NCI-H2196 treated with DMSO at 0.1 percent for 48 hours (cell line): Measurements from ENCODE around the gene MICAL2.

Experiments
- DNase-seq: peaks from one replicate; lab custom pipeline; 2025; ENCODE audit not compliant: unreplicated experiment; lab: John Stamatoyannopoulos, UW

Gene MICAL2

DNA sequence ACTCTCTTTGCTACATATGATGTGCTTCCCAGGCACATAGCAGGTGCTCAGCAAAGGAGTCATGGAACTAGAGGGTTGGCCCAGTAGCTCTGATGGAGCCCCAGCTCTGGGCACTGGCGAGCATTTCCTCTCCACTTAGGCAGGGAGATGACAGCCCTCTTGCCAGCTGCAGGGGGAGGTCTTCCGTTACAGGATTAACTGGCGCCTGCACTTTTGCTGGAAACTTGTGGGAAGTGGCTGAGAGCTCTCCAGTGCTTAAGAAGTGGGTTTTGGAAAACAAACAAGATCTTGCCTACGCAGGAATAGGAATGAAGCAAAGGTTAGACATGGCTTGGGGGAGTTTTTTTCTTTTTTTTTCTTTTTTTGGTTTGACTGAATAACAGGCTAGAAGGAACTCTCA, 75.5 kb downstream of the MICAL2 start:
- DNase-seq = no peak

DNA sequence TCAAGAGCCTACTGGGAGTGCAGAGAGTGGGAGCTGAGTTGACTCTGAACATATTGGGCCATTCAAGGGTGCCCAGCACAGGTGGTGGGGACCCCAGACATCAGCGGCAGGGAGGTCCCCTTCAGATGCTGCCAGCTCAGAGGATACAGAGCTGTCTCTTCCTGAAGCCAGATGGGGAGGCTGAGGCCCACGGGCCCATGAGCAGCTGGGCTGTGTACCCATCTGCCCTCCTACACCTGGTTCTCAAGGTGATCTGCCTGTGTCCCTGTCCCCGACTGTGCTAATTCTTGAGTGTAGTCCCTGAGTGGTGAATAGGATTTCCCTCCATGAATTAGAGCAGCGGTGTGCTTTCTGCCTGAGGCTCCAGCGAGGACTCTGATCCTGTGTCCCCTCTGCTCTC, 76.3 kb downstream of the MICAL2 start:
- no peak for DNase-seq

DNA sequence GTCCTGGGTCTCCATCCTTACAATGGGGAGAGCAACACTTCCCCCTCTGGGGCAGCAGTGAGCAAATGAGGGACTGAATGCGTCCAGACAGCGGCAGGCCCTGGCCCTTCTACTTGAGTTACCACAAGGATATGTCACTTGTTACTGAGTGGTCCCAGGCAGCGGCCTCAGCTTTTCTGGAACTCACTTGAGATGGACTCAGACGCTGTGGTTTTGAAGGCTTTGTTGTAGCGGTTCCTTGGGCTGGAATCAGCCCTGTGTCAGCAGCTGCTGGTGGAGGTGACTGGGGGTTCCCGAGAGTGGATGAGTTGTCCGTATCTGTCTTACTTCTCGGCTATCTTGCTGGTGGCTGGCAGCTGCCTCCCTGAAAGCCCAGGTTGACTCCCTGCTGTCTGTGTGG, 77.0 kb downstream of the MICAL2 start:
- no peak for DNase-seq

DNA sequence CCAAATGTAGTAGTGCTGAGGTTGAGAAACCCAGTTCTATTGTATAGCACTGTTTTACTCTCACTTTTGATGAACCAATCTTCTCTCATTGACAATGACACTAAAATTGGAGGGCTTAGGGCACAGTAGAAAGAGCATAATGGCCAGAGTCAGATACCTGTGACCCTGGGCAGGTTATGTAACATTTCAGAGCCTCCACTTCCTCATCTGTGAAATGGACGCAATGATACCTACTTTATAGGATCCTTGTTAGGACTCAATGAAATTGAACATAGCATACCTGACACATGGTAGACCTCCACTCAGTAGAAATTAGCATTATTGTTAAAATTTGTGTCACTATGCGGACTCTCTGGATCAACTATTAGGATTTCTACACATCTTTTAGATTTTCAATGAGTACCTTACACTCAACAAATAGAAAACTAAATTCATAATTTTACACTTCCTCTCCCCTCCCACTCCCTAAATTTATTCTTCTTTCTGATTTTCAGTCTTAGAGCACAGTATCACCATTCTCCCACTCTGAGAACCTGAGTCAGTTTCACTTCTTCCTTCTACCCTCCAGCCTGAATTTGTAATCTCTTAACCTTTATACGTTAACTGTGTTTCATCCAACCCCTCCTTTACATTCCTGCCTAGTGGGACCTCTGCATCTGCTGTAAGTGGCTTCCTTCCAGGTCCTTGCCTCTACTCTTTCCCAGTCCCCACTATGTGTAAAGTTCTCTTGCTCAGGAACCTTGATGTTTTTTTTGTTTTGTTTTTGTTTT, 78.3 kb downstream of the MICAL2 start:
- no peak for DNase-seq

DNA sequence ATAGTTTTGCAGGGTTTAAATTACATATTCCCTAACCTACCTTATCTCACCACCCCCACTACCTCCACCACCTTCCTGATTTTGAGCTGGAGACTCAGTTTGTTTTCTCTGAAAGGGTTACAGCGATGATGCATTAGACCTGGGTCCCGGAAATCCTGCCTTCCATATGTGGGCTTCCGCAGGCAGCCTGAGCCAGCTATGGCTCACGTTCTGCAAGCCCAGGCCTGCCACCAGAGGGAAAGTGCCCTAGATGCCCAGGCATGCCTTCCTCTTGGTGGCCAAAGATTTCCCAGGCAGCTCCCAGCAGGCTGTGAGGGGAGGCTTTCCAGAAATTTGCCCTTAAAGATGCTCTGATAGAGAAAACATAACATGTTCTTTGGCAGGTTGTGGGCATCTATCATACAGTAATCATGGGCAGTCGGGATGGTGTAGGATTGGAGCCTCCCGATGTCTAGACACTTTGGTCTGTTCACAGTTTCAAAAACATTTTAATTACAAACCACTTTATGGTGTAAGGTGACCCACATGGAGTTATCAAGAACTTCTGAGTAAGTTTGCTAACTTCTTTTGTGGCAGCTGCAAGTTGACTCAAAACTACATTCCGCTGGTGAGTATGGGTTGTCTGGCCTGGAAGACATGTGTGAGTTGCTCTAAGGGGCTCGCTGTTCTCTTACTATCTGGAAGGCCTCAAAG, 79.3 kb downstream of the MICAL2 start:
- DNase-seq = peak; percentile 31

DNA sequence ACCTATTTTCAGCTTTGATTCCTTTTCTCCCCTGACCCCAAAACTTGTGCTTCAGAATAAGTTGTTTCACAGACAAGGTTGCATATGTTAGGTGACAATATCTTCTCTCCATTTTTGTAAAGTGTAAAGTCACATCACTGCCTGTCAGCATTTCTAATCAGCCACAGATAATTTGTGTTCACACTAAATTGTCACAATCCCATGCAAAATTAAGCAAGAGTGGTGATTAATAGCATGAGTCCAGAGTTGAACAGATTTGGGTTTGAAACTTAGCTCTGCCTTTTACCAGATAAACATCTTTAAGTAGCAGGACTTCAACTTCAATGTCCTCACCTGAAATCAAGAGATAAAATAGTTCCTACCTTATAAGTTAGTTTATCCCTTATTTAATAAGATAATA, 80.1 kb downstream of the MICAL2 start:
- no peak for DNase-seq

DNA sequence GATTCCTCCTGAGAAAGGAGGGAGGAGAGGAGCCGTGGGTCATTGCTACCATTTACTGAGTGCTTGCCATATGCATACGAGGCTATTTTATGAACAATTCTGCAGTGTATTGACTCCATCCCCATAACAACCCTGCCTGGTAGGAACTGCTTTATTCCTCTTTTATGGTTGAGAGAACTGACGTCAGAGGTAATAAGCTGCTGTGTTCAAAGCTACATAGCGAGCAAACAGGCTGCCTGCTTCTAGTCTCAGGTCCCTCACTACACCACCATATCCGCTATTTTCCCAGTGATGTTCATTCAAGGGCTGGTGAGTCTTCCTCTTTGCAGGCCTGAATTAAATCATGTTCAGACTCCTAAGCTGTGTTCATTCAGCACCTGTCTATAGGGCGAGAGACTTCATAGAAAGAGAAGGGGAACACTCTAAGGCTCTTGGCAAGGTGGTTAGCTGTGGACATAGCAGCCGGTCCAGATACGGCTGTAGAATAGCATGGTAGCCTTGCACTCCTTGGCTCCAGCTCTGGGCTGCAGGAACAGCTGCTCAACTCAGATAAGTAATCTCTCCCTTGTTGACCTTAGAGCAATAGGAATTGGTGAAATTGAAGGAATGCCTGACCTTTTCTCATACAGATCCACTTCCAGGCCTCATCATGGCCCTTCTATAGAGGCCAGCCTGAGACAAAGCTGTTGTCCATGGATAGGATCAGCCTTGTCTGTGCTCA, 82.6 kb downstream of the MICAL2 start:
- DNase-seq = no peak

DNA sequence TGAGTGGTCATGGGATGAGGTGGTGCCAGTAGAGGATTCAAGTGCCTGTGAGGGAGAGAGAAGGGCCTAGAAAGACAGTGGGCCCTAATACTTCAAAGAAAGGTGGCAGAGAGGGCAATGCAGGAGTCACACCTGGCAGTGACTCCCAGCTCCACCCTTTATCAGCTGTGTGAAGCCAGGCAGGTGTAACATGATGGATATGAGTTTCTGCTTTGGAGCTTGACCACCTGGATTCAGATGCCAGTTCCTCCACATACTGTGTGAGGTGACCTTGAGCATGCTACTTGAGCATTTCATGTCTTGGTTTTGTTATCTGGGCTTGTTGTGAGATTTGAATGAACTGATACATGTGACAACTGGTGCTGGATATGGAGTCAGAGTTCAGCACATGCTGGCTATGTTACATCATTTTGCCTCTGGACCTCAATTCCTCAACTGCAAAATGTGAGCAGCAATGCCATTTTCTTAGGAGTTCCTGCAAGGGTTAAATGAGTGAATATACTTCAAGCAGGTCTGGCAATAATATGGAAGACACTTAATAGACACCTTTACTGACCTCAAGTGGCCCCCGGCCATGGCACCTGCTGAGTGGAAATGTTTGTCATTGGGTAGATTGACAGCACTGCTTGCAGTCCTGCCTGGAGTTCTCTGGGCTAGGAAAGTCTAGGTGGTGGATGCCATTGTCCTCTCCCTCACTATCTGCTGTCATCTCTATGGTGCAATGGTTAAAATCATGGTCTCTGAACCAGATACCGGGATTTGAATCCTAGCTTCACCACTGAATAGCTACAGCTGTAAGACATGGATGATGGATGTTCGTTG, 83.3 kb downstream of the MICAL2 start:
- no peak for DNase-seq

DNA sequence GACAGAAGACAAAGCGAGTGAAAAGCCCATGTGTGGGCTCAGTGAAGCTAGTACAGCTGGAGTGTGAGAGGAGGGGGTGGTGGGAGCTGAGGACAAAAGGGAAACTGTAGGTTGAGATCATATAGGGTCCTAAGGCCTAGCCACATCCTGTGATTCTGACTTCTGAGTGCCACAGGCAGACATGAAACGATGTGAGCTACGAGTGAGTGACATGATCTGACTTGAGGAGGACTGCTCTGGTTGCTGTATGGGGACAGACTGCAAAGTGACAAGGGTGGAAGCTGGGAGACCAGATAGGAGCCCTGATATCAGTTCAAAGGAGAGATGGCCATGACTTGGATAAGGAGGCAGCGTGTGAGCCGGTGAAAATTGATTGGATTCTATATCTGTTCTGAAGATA, 85.4 kb downstream of the MICAL2 start:
- no peak for DNase-seq

DNA sequence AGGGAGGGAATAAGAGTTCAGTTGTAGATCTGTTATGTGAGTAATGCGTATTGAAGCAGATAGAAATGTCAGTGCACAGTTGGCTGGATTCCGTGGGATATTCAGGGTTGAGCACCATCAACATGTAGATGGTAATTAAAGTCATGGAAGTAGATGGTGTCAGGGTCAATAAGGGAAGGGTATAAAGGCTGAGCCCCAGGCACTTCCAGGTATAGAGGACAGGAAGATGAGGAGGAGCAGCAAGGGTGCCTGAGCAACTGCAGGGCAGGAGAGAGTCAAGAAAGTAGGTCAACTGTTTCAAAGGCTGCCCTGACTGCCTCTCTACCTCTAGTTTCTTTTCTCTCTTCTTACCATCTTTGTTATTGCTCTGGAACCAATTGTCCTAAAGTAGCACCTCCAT, 85.9 kb downstream of the MICAL2 start:
- DNase-seq = no peak

DNA sequence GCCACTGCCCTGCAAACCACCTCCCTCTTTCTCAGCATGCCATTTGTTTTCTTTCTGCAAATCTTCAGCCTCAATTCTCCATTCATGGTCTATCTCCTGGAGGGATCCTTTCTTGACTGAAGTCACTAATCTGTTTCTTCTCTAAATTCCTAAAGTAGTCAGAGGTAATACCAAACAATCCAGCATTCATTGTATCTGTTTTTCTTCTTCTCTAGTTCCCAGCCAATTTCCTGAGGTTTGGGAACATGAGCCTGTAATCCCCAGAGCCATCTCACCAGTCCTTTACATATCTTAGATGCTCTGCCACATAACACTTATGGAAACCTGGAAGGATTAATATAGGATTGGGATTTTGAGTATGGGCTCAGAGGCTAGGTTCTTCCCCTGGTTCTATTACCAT, 86.5 kb downstream of the MICAL2 start:
- no peak for DNase-seq

DNA sequence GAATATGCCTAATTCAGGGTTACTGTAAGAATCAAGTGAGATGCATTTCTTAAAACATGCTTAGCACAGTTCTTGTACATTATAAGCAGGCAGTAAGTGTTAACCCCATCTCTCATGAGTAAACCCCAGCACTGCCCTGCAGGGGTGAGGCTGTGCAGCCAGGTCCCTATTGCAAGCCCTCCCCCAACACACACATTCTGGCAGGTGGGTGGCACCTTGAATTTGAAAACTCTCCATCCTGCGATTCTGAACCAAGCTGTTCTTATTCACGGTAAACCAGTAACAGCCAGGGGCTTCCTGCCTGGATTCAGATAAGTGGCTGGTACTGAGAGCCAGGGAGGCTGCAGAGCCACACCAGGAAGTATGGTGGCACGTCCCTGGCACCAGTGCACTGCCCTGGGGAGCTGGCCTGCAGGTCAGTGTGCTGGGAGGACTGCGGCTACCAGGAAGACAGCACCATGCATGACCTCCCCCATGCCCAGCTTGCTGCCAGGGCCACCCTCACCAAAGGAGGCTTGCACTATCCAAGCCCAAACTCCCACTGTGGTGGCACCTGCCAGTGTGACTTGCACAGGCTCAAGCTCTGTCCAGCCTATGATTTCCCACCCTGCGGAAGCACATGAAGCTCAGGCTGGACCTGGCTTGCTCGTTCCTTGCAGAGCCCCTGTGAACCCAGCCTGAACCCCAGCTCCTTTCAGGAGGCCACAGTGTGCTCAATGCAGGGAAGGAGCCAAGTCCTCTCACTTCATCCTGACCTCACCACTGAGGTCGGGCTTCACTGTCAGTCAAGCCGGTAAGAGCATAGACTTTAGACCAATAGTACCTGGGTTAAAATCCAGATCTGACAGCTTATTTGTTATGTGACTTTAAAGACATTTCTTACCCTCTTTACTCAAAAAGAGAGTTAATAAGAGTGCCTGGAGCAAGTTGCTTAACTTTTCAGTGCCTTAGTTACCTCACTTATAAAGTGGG, 88.1 kb downstream of the MICAL2 start:
- no peak for DNase-seq

DNA sequence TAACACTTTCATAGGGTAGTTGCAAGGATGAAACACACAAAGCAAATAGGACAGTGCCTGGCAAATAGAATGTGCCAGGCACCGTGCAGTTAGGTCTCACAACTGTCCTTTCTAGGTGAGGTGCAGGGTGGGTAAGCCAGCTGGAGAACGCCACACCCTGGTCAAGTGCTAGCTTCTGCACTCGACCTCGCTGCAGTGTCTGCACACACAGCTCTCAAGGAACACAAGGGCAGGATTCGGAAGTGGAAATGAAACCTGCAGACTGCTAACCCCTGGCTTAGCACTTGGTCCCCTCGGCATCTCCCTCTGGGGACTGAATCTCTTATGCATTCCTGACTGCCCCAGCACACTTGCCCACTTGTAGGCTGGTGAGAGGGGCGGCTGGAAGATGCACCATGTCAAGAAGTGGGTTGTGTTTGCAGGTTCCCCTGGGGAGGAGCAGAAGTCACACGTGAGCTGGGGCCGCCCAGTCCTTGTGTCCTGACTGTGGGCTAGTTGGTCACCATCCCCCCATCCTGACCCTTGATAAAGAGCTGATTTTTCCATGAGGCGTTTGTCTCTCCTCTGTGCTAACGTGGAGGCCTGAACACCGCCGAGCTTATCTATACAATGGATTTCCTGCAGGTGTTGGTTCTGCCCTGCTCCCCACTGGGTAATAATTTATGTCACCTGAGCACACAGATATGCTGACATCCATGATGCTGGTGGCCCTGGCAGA, 89.0 kb downstream of the MICAL2 start:
- no peak for DNase-seq

DNA sequence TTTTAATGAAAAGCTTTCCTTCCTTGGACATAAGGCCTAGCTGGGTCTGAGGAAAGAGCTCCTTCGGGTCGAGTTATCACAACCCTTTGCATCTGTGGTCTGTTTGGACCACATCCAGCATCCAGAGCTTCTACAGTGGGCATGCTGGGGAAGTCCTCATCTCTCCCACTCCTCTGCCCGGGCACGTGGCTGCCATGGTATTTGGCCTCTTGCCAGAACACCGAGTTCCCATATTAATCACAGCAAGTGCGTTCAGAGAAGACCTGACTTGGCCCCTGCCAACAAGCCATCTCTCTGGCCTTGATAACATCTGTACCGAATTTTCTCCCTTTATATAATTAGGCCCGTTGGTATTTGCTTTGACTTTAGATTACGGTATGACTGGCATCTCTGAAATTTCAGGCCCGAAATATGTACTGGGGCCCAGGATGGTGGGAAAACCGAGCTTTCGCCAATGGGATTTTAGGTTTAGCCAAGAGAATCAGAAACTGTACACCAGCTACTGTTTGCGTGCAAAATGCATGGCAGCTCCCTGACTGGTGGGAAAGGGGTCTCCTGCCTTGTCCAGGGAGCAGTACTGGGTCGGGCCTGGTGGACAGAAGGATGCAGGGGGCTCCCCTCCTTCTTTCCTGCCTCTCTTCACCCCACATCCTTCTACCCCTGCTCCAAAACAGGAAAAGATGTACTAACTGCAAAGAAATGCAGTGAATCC, 90.0 kb downstream of the MICAL2 start:
- no peak for DNase-seq

DNA sequence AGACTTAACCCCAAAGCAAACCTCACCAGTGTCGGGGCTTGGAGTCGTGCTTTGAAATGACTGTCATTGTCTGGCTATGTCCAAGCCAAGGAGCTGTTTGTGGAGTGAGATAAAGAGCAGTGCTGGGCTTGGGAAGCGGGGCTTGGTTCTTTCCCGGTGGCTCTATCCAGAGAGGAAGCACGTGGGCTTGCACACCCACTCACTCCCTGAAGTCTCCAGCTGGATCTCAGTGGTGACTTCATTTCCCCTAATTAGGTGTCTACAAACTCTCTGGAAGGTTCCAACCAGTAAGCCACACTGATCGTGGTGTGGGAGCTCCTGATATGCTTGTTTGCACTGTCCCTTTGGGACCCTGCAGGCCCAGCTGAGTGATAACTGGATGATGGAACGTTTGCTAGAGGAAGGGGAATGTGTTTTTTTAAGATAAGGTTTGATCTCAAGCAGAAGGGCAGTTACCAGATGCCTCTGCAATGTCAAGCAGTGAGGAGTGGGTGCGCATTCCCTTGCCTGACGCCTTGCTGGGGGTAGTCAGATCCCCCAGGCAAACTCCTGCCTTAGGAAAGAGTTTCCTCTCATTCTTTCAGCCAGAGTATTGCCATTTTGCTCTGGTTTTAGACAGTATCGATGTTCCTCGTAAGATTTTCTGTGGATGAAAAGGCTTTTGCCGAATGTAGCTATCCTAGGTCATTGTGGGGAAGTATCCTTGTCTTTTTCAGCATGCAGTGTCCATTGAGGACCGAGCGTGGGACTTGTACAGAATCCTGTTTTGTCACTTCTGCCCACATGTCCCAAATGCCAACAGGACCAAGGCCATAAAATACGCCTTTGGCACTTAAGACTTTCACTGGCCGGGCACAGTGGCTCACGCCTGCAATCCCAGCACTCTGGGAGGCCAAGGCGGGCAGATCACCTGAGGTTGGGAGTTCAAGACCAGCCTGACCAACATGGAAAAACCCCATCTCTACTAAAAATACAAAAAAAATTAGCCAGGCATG, 90.9 kb downstream of the MICAL2 start:
- no peak for DNase-seq

DNA sequence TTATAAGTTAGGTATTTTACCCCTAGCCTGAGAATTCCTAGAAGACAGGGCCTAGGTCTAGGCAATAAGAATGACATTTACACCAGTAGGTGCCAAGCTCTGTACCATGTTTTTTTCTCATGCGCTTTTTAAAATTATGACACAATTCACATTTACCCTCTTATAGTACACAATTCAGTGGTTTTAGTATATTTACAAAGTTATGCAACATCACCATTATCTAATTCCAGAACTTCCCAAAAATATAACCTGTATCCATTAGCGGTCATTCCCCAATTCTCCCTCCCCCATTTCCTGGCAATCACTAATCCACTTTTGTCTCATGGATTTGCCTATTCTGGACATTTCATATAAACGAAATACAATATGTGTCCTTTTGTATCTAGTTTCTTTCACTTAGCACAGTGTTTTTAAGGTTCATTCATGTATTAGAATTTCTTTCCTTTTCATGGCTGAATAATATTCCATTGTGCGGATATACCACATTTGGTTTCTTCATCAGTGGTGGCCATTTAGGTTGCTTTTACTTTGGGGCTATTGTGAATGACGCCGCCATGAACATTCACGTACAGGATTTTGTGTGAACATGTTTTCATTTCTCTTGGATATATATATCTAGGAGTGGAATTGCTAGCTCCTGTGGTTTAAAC, 92.4 kb downstream of the MICAL2 start:
- DNase-seq = no peak

DNA sequence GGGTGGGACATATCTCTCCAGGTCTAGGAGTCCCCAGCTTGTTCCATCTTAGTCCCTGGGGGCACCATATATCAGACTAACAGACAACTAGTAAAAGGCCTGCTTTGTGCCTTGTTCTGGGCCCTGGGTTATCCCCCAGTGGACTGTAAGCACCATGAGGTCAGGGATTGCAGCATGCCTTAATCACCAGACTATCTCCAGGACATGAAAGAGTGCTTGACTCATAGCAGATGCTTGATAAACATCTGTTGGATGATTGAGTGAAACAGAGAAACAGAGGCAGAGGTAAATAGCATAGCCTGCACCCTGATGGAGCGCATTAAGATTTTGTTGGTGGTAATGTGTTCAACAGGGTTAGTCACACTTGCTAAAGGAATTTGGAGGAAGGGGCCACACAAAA, 94.1 kb downstream of the MICAL2 start:
- no peak for DNase-seq
